H9 (cell line): ENCODE measurements around the gene APOL2. TPM values are rescaled to one million over a fixed set of nuclear protein-coding genes. Genes with fewer than 3 reads are reported as not detected.
"Not testable (repeated sequence)": the region's sequence is repeated elsewhere in the genome, so short reads cannot be mapped to it uniquely, and the experiment has no call there.

Experiments
- DNase-seq: peaks from one replicate; pipeline ENCODE4 v3.0.0-alpha.2; 2017
- H2AFZ ChIP-seq: one replicate; pipeline ENCODE4 v1.6.1; 2013; ENCODE audit warnings: mild to moderate bottlenecking, low read length, control low read depth, moderate library complexity
- H2AK5ac ChIP-seq: 2 replicates; pipeline ENCODE4 v1.6.1; 2013; ENCODE audit warnings: low read length, control low read depth, mixed read lengths; ENCODE audit not compliant: insufficient read length
- H2BK120ac ChIP-seq: one replicate; pipeline ENCODE4 v1.6.1; 2013; ENCODE audit warnings: low read depth, mild to moderate bottlenecking, low read length, control low read depth, inconsistent platforms; ENCODE audit not compliant: poor library complexity, severe bottlenecking
- H2BK12ac ChIP-seq: 2 replicates; pipeline ENCODE4 v1.6.1; 2013; ENCODE audit warnings: low read length, control low read depth, mixed read lengths, low read depth; ENCODE audit not compliant: insufficient read length
- H2BK15ac ChIP-seq: 2 replicates; pipeline ENCODE4 v1.6.1; 2013; ENCODE audit warnings: low read depth, low read length, control low read depth
- H2BK20ac ChIP-seq: one replicate; pipeline ENCODE4 v1.6.1; 2013; ENCODE audit warnings: low read depth, mild to moderate bottlenecking, low read length, control low read depth, inconsistent platforms; ENCODE audit not compliant: poor library complexity, severe bottlenecking
- H2BK5ac ChIP-seq: 2 replicates; pipeline ENCODE4 v1.6.1; 2013; ENCODE audit warnings: low read length, control low read depth, mixed read lengths; ENCODE audit not compliant: insufficient read length
- H3K14ac ChIP-seq: 2 replicates; pipeline ENCODE4 v1.6.1; 2013; ENCODE audit warnings: low read length, control low read depth; ENCODE audit not compliant: insufficient read depth
- H3K18ac ChIP-seq: 2 replicates; pipeline ENCODE4 v1.6.1; 2013; ENCODE audit warnings: low read depth, mild to moderate bottlenecking, mixed read lengths, low read length, control low read depth; ENCODE audit not compliant: insufficient read length
- H3K23ac ChIP-seq: 2 replicates; pipeline ENCODE4 v1.6.1; 2013; ENCODE audit warnings: low read length, control low read depth, mixed read lengths, low read depth; ENCODE audit not compliant: insufficient read length
- H3K23me2 ChIP-seq: 2 replicates; pipeline ENCODE4 v1.6.1; 2013; ENCODE audit warnings: low read depth, mild to moderate bottlenecking, mixed read lengths, low read length, control low read depth; ENCODE audit not compliant: insufficient read length, poor library complexity, severe bottlenecking
- H3K27ac ChIP-seq: 2 replicates; pipeline ENCODE4 v1.5.1; 2013; ENCODE audit warnings: low read length, control low read depth, mixed read lengths, low read depth; ENCODE audit not compliant: insufficient read length
- H3K27me3 ChIP-seq: 2 replicates; pipeline ENCODE4 v1.6.1; 2013; ENCODE audit warnings: low read length, control low read depth, inconsistent platforms; ENCODE audit not compliant: insufficient read depth
- H3K4ac ChIP-seq: 2 replicates; pipeline ENCODE4 v1.6.1; 2013; ENCODE audit warnings: low read depth, mild to moderate bottlenecking, control low read depth, inconsistent platforms, low read length, moderate library complexity
- H3K4me1 ChIP-seq: 2 replicates; pipeline ENCODE4 v1.6.1; 2013; ENCODE audit warnings: low read length, control low read depth, inconsistent platforms; ENCODE audit not compliant: insufficient read depth
- H3K4me2 ChIP-seq: 2 replicates; pipeline ENCODE4 v1.6.1; 2013; ENCODE audit warnings: low read length, control low read depth, mixed read lengths; ENCODE audit not compliant: insufficient read length, insufficient read depth
- H3K56ac ChIP-seq: 2 replicates; pipeline ENCODE4 v1.6.1; 2013; ENCODE audit warnings: low read depth, mild to moderate bottlenecking, mixed read lengths, low read length, control low read depth; ENCODE audit not compliant: insufficient read length
- H3K79me1 ChIP-seq: 2 replicates; pipeline ENCODE4 v1.6.1; 2013; ENCODE audit warnings: low read depth, mild to moderate bottlenecking, moderate library complexity, low read length, control low read depth, inconsistent platforms; ENCODE audit not compliant: insufficient read depth, poor library complexity, severe bottlenecking
- H3K79me2 ChIP-seq: 2 replicates; pipeline ENCODE4 v1.6.1; 2013; ENCODE audit warnings: low read length, control low read depth, inconsistent platforms; ENCODE audit not compliant: insufficient read depth
- H3K9ac ChIP-seq: 2 replicates; pipeline ENCODE4 v1.6.1; 2013; ENCODE audit warnings: low read length, control low read depth, mixed read lengths; ENCODE audit not compliant: insufficient read length; ENCODE audit errors: extremely low read depth
- H3K9me3 ChIP-seq: one replicate; pipeline ENCODE4 v1.6.1; 2013; ENCODE audit warnings: low read depth, low read length, inconsistent platforms; ENCODE audit not compliant: control insufficient read depth
- H3T11ph ChIP-seq: one replicate; pipeline ENCODE4 v1.6.1; 2013; ENCODE audit warnings: mild to moderate bottlenecking, low read length, control low read depth, inconsistent platforms
- H4K20me1 ChIP-seq: one replicate; pipeline ENCODE4 v1.6.1; 2013; ENCODE audit not compliant: control insufficient read depth, insufficient read length, insufficient read depth
- H4K5ac ChIP-seq: 2 replicates; pipeline ENCODE4 v1.6.1; 2013; ENCODE audit warnings: low read depth, mild to moderate bottlenecking, mixed read lengths, low read length, control low read depth; ENCODE audit not compliant: insufficient read length
- H4K8ac ChIP-seq: replicated peaks from 2 replicates; pipeline ENCODE4 v1.6.1; 2013; ENCODE audit warnings: low read length, control low read depth, mixed read lengths, low read depth; ENCODE audit not compliant: insufficient read length
- H4K91ac ChIP-seq: 2 replicates; pipeline ENCODE4 v1.6.1; 2013; ENCODE audit warnings: low read depth, mild to moderate bottlenecking, moderate library complexity, mixed read lengths, low read length, control low read depth; ENCODE audit not compliant: insufficient read length
- H3K27ac Mint-ChIP-seq, 3 experiments: 2 replicates in 2 of 3; 3 replicates in 1 of 3; pipeline ENCODE4 v1.8.0; 2020 to 2021; ENCODE audit warnings: mixed read lengths in 3 of 3, mild to moderate bottlenecking in 1 of 3, moderate library complexity in 1 of 3
- H3K27me3 Mint-ChIP-seq: 2 replicates; pipeline ENCODE4 v1.8.0; 2021; ENCODE audit warnings: low read depth, mild to moderate bottlenecking, moderate library complexity, mixed read lengths
- H3K36me3 Mint-ChIP-seq, 3 experiments: 2 replicates in 2 of 3; 3 replicates in 1 of 3; pipeline ENCODE4 v1.8.0; 2020 to 2021; ENCODE audit warnings: low read depth in 3 of 3, mixed read lengths in 3 of 3; ENCODE audit not compliant: insufficient read depth in 1 of 3
- H3K4me1 Mint-ChIP-seq, 2 experiments: 2 replicates each; pipeline ENCODE4 v1.8.0; 2020; ENCODE audit warnings: mixed read lengths in 2 of 2
- H3K4me3 Mint-ChIP-seq, 2 experiments: 2 replicates in 1 of 2; 3 replicates in 1 of 2; pipeline ENCODE4 v1.8.0; 2020 to 2021; ENCODE audit warnings: mild to moderate bottlenecking in 2 of 2, mixed read lengths in 2 of 2, moderate library complexity in 1 of 2
- H3K9me3 Mint-ChIP-seq, 2 experiments: 2 replicates in 1 of 2; 3 replicates in 1 of 2; pipeline ENCODE4 v1.8.0; 2020; ENCODE audit warnings: mild to moderate bottlenecking in 2 of 2, mixed read lengths in 2 of 2, moderate library complexity in 1 of 2
- CTCF ChIP-seq: fragments of 200-600 bp; sonication (generic); conservative IDR thresholded peaks from 3 replicates; pipeline ENCODE4 v1.8.0; 2021; ENCODE audit warnings: antibody characterized with exemption, mild to moderate bottlenecking
- WGBS: extraction: QIAGEN DNeasy Blood & Tissue Kit; methylation state at CpG from one replicate; pipeline ENCODE4 v1.1.7; 2013; ENCODE audit warnings: missing lambda C conversion rate, low lambda C conversion rate, mixed read lengths; ENCODE audit not compliant: insufficient read length; ENCODE audit errors: extremely low coverage; 5-methylcytosine and 5-hydroxymethylcytosine counted together
- total RNA-seq: library from RNA; stranded (reverse); gene quantifications from 2 replicates; pipeline ENCODE4 v1.2.1, GENCODE V29; 2021

Gene APOL2
- total RNA-seq, 1 experiment from 2014 or later = 15.6 TPM

- Histone ChIP-seq H3K79me1 (no peaks in the 10 kb centered on the region), H4K5ac (no peak overlapping the region), H3K4me1 (no peaks in the 10 kb centered on the region), H3K56ac (no peak overlapping the region), H2BK12ac (no peak overlapping the region), H3K9me3 (no peaks in the 10 kb centered on the region), H2BK120ac (no peak overlapping the region), H4K8ac (no peak overlapping the region), H3T11ph (no peak overlapping the region), H3K27me3 (no peaks in the 10 kb centered on the region), H3K27ac (no peak overlapping the region), H3K4me2 (no peak overlapping the region), H2BK15ac (no peak overlapping the region), H2AK5ac (no peak overlapping the region), H3K4ac (no peak overlapping the region), H3K23me2 (no peaks in the 10 kb centered on the region), H4K20me1 (no peaks in the 10 kb centered on the region), H3K14ac (no peak overlapping the region), H2AFZ (no peak overlapping the region), H3K9ac (no peak overlapping the region), H3K18ac (no peak overlapping the region), H3K79me2 (no peaks in the 10 kb centered on the region), H2BK20ac (no peak overlapping the region), H3K23ac (no peak overlapping the region), H2BK5ac (no peak overlapping the region), H4K91ac (no peak overlapping the region)
- Mint-ChIP-seq H3K27ac (no peak overlapping the region), H3K27me3 (peaks cover 22% of the 10 kb centered on the region), H3K36me3 (no peaks in the 10 kb centered on the region; a peak in 2 of 7 replicates), H3K4me1 (peaks cover 0 to 3% of the 10 kb centered on the region in 2 experiments; a peak in 1 of 4 replicates), H3K9me3 (peaks cover 9 to 24% of the 10 kb centered on the region in 2 experiments), H3K4me3 (no peak overlapping the region; a peak in 1 of 5 replicates)
- DNase-seq = no peak
- TF ChIP-seq CTCF = no peak
- WGBS = no CpG with 5 or more reads among the region's 3 CpGs
Measured at GRCh38 chr22:36210224-36210623, 29.1 kb downstream of the APOL2 start.

- DNase-seq, H3K27me3 ChIP-seq: not testable (repeated sequence)
Measured at GRCh38 chr22:36209488-36209908, 29.8 kb downstream of the APOL2 start.

More at GRCh38 chr22:36209488-36209908, 29.8 kb downstream of the APOL2 start:
- not testable (repeated sequence) for H3K14ac ChIP-seq, H4K5ac ChIP-seq, H2BK20ac ChIP-seq, H3K9ac ChIP-seq, H3K27ac Mint-ChIP-seq, H2BK120ac ChIP-seq, H2AFZ ChIP-seq, H3K9me3 ChIP-seq, H3K4me3 Mint-ChIP-seq, H3K79me2 ChIP-seq, H4K20me1 ChIP-seq, H3K23me2 ChIP-seq, H3K56ac ChIP-seq, H3K23ac ChIP-seq, H3K4me1 Mint-ChIP-seq, H2BK15ac ChIP-seq, H3K4ac ChIP-seq, H4K8ac ChIP-seq, H2AK5ac ChIP-seq, H3K4me2 ChIP-seq, H3T11ph ChIP-seq, H3K27ac ChIP-seq, H3K79me1 ChIP-seq, H4K91ac ChIP-seq, H2BK12ac ChIP-seq, H2BK5ac ChIP-seq, H3K4me1 ChIP-seq, H3K18ac ChIP-seq, H3K36me3 Mint-ChIP-seq
- Mint-ChIP-seq H3K27me3 (peaks cover 22% of the 10 kb centered on the region), H3K9me3 (peaks cover 9 to 24% of the 10 kb centered on the region in 2 experiments)
- no CpG with 5 or more reads among the region's 5 CpGs for WGBS
